Mammary epithelial cell (primary cell): Measurements from ENCODE around the gene HDGF.

Experiments
- CTCF ChIP-seq, 2 donors: IDR thresholded peaks in 1 of 2; conservative IDR thresholded peaks in 1 of 2; 2 replicates each; pipeline ENCODE4 v1.5.1; 2011 to 2012; ENCODE audit warnings: inconsistent platforms in 2 of 2, low read length in 2 of 2, mild to moderate bottlenecking in 2 of 2, control low read depth in 1 of 2, low read depth in 1 of 2; ENCODE audit not compliant: insufficient read depth in 1 of 2; ENCODE audit errors: extremely low read depth in 1 of 2
- EZH2 ChIP-seq: IDR thresholded peaks from 2 replicates; pipeline ENCODE4 v1.6.1; 2012; ENCODE audit warnings: low read length, inconsistent platforms, borderline replicate concordance

DNA sequence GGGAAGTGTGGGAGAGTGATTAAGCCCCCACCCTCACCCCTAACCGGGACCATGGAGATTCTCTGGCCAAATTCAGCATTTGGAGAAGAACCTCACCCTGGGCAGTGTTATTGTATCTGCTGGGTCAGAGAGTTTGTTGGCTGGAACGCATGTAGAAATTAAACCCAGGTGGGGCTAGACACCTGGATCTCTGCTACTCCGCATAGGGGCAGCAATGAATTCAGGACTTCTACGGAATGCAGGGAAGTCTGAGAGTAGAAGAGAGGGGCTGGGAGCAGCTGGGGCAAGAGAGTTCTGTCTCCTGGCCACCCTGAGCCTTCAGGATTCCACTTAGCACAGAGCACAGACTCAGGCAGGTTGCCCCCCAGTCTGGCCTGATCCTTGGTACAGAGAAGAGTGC lies 42.4 kb downstream of the HDGF start:
- TF ChIP-seq CTCF (conservative IDR thresholded peaks at IDR 0.05 in 1 of 2, IDR thresholded peaks at IDR 0.05 in 1 of 2; ENCODE audit: extremely low read depth in 1 of 2, insufficient read depth in 1 of 2, low read depth in 1 of 2, low read length in 2 of 2) (no peak), EZH2 (no peak)
